ENCODE measurements around the gene FER. TPM values are rescaled to one million over a fixed set of nuclear protein-coding genes. Genes with fewer than 3 reads are reported as not detected.

The FER gene
- total and polyA plus RNA-seq, 2 of the 8 experiments (the other 6 are each of a cell fraction or from before 2014, with no cell fraction given): 1.3 to 15.8 TPM

DNA sequence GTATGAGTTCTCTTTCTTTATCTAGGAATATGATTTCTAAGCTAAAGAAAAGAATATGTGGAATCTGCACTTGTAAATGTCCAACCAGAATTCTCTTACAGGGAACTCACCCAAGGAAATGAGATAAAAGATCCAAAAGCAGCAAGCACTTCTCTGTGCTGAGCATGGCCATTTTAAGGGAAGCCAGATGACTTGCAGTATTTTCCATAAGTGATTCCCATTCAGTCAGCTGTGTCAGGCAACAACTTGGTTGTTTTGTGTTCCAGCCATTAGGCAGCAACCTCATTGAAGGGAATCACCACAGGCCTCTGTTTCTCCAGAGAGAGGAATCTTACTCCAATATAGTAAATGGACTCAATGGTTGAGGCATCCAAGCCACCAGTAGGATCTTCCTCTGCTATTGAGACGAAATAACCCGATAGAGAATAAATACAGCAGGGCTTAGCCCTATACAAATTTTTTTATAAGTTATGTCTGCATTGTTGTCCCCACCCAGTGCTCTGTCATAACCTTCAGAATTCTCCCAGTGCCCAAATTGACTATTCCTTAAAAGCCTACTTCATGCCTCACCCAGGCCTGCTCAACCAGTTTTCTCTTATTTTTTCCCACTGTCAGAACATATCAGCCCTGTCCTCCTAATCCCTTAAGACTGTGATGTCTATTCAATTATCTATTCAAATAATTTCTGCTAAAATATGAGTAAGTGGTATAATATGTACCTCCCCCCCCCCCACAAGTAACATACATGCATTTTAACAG lies 425.5 kb downstream of the FER start:
- Histone ChIP-seq H3K56ac (replicated peaks; ENCODE audit: insufficient read length, low read depth, low read length) (no peak overlapping the region), H3K23ac (ENCODE audit: insufficient read length) (no peak overlapping the region), H2AFZ (ENCODE audit: low read length) (no peak overlapping the region), H4K91ac (replicated peaks; ENCODE audit: insufficient read length, low read length) (no peak overlapping the region), H3K9ac (replicated peaks in 1 of 4; ENCODE audit: extremely low read depth in 1 of 4, low read depth in 3 of 4, low read length in 3 of 4) (no peak overlapping the region), H2BK20ac (ENCODE audit: low read length) (no peak overlapping the region), H3K4me3 (ENCODE audit: extremely low read depth in 1 of 4, insufficient read depth in 2 of 4, low read depth in 3 of 4, low read length in 4 of 4) (no peak overlapping the region), H3K18ac (ENCODE audit: extremely low read depth, low read length) (no peak overlapping the region), H3K27ac (ENCODE audit: low read depth, low read length) (no peak overlapping the region), H3K4me1 (replicated peaks in 1 of 4; ENCODE audit: control insufficient read depth in 3 of 4, insufficient read depth in 4 of 4, low read length in 3 of 4) (peaks cover 0 to 4% (median under 1%) of the 10 kb centered on the region in 4 experiments; a peak in 3 of 7 replicates), H2BK5ac (ENCODE audit: low read depth, low read length) (no peak overlapping the region), H4K5ac (ENCODE audit: insufficient read length, low read depth, low read length) (no peak overlapping the region), H3K4ac (replicated peaks; ENCODE audit: insufficient read length, low read depth, low read length) (no peak overlapping the region), H3K27me3 (replicated peaks in 1 of 4; ENCODE audit: control insufficient read depth in 3 of 4, extremely low read depth in 1 of 4, insufficient read depth in 3 of 4, low read length in 3 of 4) (no peaks in the 10 kb centered on the region), H2BK120ac (replicated peaks; ENCODE audit: low read depth, low read length) (no peak overlapping the region), H4K20me1 (replicated peaks in 1 of 2; ENCODE audit: control insufficient read depth in 1 of 2, insufficient read depth in 2 of 2, low read length in 2 of 2) (no peaks in the 10 kb centered on the region), H3K14ac (ENCODE audit: insufficient read length) (no peak overlapping the region), H3K79me2 (ENCODE audit: control insufficient read depth in 1 of 2, insufficient read depth in 2 of 2, low read length in 2 of 2) (no peaks in the 10 kb centered on the region), H3K36me3 (ENCODE audit: control insufficient read depth in 2 of 4, insufficient read depth in 4 of 4, low read length in 3 of 4) (no peaks in the 10 kb centered on the region), H3K79me1 (ENCODE audit: low read depth, low read length) (no peaks in the 10 kb centered on the region), H4K8ac (ENCODE audit: extremely low read depth, insufficient read depth, low read length) (no peak overlapping the region), H3K23me2 (ENCODE audit: low read depth, low read length) (no peaks in the 10 kb centered on the region; the same call in 1 of the 2 replicates), H3K9me3 (ENCODE audit: insufficient read depth in 2 of 2, low read depth in 1 of 2, low read length in 1 of 2) (no peaks in the 10 kb centered on the region), H2AK5ac (ENCODE audit: low read depth, low read length) (no peak overlapping the region), H2BK12ac (ENCODE audit: low read depth, low read length) (no peak overlapping the region), H2BK15ac (ENCODE audit: low read length) (no peak overlapping the region), H3K4me2 (ENCODE audit: insufficient read depth in 1 of 2, low read depth in 2 of 2, low read length in 2 of 2) (no peak overlapping the region)
- 98% methylated on average over 2 of the region's 2 CpGs; no CpG with 5 or more reads in 1 of the 2 experiments for WGBS, 2 experiments (ENCODE audit: extremely low coverage in 1 of 2, insufficient coverage in 1 of 2, insufficient read length in 1 of 2, insufficient replicate concordance in 2 of 2, low coverage in 1 of 2, low lambda C conversion rate in 2 of 2, missing lambda C conversion rate in 1 of 2)
- CTCF ChIA-PET (ENCODE audit: partially characterized antibody): no interaction called here
- FAIRE-seq: no peak
- POLR2A ChIA-PET (ENCODE audit: partially characterized antibody): no interaction called here
- no peak for DNase-seq (ENCODE audit: low read depth in 1 of 2, low spot score in 2 of 2)
- TF ChIP-seq KDM4A (IDR thresholded peaks at IDR 0.05; ENCODE audit: low read depth, low read length, severe bottlenecking): no peak
